Spinal cord (tissue), 10 donors: ENCODE results near the gene PADI6. TPM values are rescaled to one million over a fixed set of nuclear protein-coding genes. Genes with fewer than 3 reads are reported as not detected.

Experiments used
- DNase-seq, 6 donors: peaks; one replicate each; pipeline versions ENCODE4 v3.0.0 to v3.0.0-alpha.2; 2013 to 2015; ENCODE audit warnings: low spot score in 6 of 6, low read depth in 4 of 6
- H3K27ac ChIP-seq: one replicate; pipeline ENCODE4 v1.5.1; 2013; ENCODE audit warnings: low read depth, low read length, control low read depth
- H3K27me3 ChIP-seq: one replicate; pipeline ENCODE4 v1.6.1; 2013; ENCODE audit warnings: low read length; ENCODE audit not compliant: control insufficient read depth, insufficient read depth
- H3K36me3 ChIP-seq: one replicate; pipeline ENCODE4 v1.6.1; 2013; ENCODE audit warnings: low read length; ENCODE audit not compliant: control insufficient read depth, insufficient read depth
- H3K4me1 ChIP-seq: one replicate; pipeline ENCODE4 v1.6.1; 2013; ENCODE audit warnings: low read length; ENCODE audit not compliant: control insufficient read depth, insufficient read depth
- H3K4me3 ChIP-seq: one replicate; pipeline ENCODE4 v1.5.1; 2013; ENCODE audit warnings: low read depth, low read length, control low read depth
- H3K9me3 ChIP-seq: one replicate; pipeline ENCODE4 v1.6.1; 2013; ENCODE audit warnings: low read length; ENCODE audit not compliant: control insufficient read depth, insufficient read depth
- WGBS: methylation state at CpG from one replicate; pipeline ENCODE4 v1.1.5; 2013; ENCODE audit warnings: missing lambda C conversion rate; ENCODE audit not compliant: insufficient coverage; 5-methylcytosine and 5-hydroxymethylcytosine counted together
- polyA plus RNA-seq, 2 donors: library from polyadenylated mRNA; unstranded; fragments of 120-200 nt; gene quantifications; one replicate each; pipeline ENCODE4 v1.2.1, GENCODE V29; 2013; ENCODE audit not compliant: insufficient read length in 2 of 2
- total RNA-seq, 2 donors: library from RNA; depleted of rRNA in 1 of 2; stranded (reverse); fragments of 120-200 nt in 1 of 2; fragments of >200 nt in 1 of 2; gene quantifications; one replicate each; pipeline versions ENCODE4 v1.2.3 to v1.2.4, GENCODE V29; 2013 to 2014
- donor health status: healthy.

PADI6 gene
- total and polyA plus RNA-seq, 4 donors: not detected

- no peak overlapping the region for H3K27ac ChIP-seq
- H3K4me3 ChIP-seq: no peak overlapping the region
- H3K36me3 ChIP-seq: no peaks in the 10 kb centered on the region
- no peaks in the 10 kb centered on the region for H3K4me1 ChIP-seq
- no peaks in the 10 kb centered on the region for H3K9me3 ChIP-seq
- WGBS: 69% methylated on average over 6 of the region's 6 CpGs
- DNase-seq: no peak
- H3K27me3 ChIP-seq: peaks cover 2% of the 10 kb centered on the region
Measured at GRCh38 chr1:17355898-17356297, 16.1 kb upstream of the PADI6 start.

DNA sequence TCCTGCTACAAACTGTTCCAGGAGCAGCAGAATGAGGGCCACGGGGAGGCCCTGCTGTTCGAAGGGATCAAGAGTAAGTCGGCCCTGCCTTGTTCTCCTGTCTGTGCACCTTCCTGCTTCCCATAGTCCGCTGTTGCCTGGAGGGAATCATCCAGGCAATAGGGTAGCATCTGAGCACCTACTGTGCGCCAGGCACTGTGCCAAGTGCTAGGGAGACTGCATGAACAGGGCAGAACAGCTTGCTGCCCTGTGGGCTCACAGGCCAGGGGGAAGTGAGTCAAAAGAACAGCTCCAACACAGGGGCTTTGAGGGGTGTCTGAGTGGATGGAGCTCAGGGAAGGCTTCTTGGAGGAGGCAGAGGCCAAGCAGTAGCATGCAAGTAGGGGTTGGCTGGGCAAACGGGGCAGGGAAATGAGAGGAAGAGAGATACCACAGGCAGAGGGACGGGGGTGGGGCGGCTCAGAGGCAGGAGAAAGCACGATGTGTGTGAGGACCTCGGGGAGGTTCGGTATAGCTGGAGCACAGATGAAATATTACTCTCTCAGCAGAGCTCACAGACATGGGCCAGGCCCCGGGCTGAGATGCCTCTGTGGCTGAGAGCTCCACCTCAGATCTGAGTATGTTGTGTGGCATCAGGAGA, 15.5 kb upstream of the PADI6 start:
- Histone ChIP-seq H3K9me3 (no peaks in the 10 kb centered on the region), H3K36me3 (no peaks in the 10 kb centered on the region), H3K4me3 (no peak overlapping the region), H3K4me1 (no peaks in the 10 kb centered on the region), H3K27ac (no peak overlapping the region), H3K27me3 (peaks cover 2% of the 10 kb centered on the region)
- no peak for DNase-seq
- WGBS: 70% methylated on average over 9 of the region's 12 CpGs

GRCh38 chr1:17358557-17358956, 13.4 kb upstream of the PADI6 start:
- Histone ChIP-seq H3K36me3 (no peaks in the 10 kb centered on the region), H3K27ac (no peak overlapping the region), H3K4me1 (no peaks in the 10 kb centered on the region), H3K4me3 (no peak overlapping the region), H3K9me3 (no peaks in the 10 kb centered on the region), H3K27me3 (peaks cover 2% of the 10 kb centered on the region)
- 86% methylated on average over 1 of the region's 4 CpGs for WGBS
- DNase-seq: no peak

- H3K4me1 ChIP-seq: no peaks in the 10 kb centered on the region
- no peaks in the 10 kb centered on the region for H3K9me3 ChIP-seq
- H3K27me3 ChIP-seq: peaks cover 2% of the 10 kb centered on the region
- no peak overlapping the region for H3K4me3 ChIP-seq
- H3K27ac ChIP-seq: no peak overlapping the region
- WGBS: 46% methylated on average over 6 of the region's 11 CpGs
- H3K36me3 ChIP-seq: no peaks in the 10 kb centered on the region
- no peak for DNase-seq
Measured at GRCh38 chr1:17359031-17359430, 13.0 kb upstream of the PADI6 start.

- no peak for DNase-seq
- Histone ChIP-seq H3K9me3 (no peaks in the 10 kb centered on the region), H3K36me3 (no peaks in the 10 kb centered on the region), H3K4me1 (no peaks in the 10 kb centered on the region), H3K27me3 (peaks cover 2% of the 10 kb centered on the region), H3K4me3 (no peak overlapping the region), H3K27ac (no peak overlapping the region)
- 89% methylated on average over 9 of the region's 9 CpGs for WGBS
Measured at GRCh38 chr1:17359808-17360207, 12.2 kb upstream of the PADI6 start.

DNA sequence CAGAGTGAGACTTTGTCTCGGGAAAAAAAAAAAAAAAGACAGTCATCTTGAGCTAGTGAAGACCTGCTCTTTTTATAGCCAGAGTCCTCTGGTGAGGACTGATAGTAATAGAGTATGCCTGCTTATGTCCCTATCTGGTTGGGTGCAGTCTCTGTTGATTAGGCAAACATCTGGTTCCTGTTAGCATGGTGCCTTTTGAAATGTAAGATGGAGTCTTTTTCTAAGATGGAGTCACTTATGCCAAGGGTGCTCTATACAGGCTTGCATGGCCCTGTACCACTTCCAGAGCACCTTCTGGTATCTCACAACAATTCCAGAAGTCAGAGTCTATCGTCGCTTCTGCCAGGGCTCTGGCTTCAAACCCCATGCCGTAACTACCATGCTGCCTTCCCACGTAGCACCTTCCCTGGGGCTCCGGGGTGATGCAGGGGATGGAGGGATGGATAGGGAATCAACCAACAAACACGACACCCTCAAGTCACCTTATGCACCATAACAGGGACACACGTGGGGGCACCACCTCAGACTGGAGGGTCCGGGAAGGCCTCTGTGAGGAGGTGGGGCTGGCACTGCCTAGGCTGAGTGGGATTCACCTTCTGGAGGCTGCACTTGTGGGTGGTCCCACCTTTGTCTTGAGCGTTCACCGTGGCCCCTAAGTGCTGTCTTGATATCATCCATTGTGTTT, 11.6 kb upstream of the PADI6 start:
- no peaks in the 10 kb centered on the region for H3K4me1 ChIP-seq
- no peak overlapping the region for H3K27ac ChIP-seq
- no peak for DNase-seq
- WGBS: 82% methylated on average over 4 of the region's 11 CpGs
- peaks cover 2% of the 10 kb centered on the region for H3K27me3 ChIP-seq
- no peaks in the 10 kb centered on the region for H3K9me3 ChIP-seq
- H3K4me3 ChIP-seq: no peak overlapping the region
- no peaks in the 10 kb centered on the region for H3K36me3 ChIP-seq

DNA sequence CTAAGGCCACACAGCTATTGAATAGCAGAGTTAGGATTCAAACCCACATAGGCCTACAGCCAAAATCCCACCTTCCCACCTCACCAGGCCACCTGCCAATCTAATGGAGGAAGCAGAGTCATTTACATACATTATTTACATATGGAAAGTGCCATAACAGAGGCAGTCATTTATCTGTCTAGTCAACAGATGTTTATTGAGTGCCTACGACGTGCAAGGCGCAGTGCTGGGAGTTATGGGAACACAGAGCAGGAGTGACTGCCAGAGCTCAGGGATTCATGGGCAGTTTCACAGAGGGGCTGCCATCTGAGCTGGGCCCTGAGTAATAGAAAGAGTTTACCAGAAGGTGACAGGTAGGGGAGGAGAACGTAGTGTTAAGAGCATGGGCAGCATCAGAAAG, 10.3 kb upstream of the PADI6 start:
- peak in 1 of 6 donors; percentile 51 for DNase-seq
- no peak overlapping the region for H3K27ac ChIP-seq
- H3K9me3 ChIP-seq: no peaks in the 10 kb centered on the region
- H3K4me3 ChIP-seq: no peak overlapping the region
- H3K4me1 ChIP-seq: no peaks in the 10 kb centered on the region
- 72% methylated on average over 4 of the region's 4 CpGs for WGBS
- H3K36me3 ChIP-seq: no peaks in the 10 kb centered on the region
- no peaks in the 10 kb centered on the region for H3K27me3 ChIP-seq

DNA sequence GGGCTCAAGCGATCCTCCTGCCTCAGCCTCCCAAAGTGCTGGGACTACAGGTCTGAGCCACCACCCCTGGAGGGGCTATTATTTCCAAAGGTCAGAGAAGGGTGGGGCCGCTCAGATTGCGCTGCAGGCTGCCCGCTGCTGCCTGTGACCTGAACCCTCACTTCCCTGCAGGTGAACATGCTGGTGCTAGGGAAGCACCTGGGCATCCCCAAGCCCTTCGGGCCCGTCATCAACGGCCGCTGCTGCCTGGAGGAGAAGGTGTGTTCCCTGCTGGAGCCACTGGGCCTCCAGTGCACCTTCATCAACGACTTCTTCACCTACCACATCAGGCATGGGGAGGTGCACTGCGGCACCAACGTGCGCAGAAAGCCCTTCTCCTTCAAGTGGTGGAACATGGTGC, 8.6 kb upstream of the PADI6 start:
- WGBS: 88% methylated on average over 7 of the region's 12 CpGs

DNA sequence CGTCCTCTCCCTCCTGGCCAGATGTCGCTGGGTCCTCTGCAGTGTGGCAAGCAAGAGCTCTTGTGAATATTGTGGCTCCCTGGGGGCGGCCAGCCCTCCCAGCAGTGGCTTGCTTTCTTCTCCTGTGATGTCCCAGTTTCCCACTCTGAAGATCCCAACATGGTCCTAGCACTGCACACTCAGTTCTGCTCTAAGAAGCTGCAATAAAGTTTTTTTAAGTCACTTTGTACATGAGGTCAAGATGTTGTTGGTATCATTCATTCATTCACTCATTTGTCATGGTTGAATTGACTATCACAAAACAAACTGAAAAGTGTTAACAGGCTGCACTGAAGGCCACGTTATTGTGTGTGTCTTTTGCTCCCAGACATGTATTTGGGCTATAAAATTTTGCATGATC, 8.2 kb upstream of the PADI6 start:
- no peaks in the 10 kb centered on the region for H3K36me3 ChIP-seq
- no peaks in the 10 kb centered on the region for H3K4me1 ChIP-seq
- no peak overlapping the region for H3K4me3 ChIP-seq
- WGBS: 87% methylated on average over 3 of the region's 4 CpGs
- H3K27ac ChIP-seq: no peak overlapping the region
- no peak for DNase-seq
- H3K27me3 ChIP-seq: no peaks in the 10 kb centered on the region
- no peaks in the 10 kb centered on the region for H3K9me3 ChIP-seq

More for the DNA sequence above, 8.6 kb upstream of the PADI6 start:
- Histone ChIP-seq H3K36me3 (no peaks in the 10 kb centered on the region), H3K4me1 (no peaks in the 10 kb centered on the region), H3K27me3 (no peaks in the 10 kb centered on the region), H3K9me3 (no peaks in the 10 kb centered on the region), H3K4me3 (no peak overlapping the region), H3K27ac (no peak overlapping the region)
- DNase-seq: no peak

DNA sequence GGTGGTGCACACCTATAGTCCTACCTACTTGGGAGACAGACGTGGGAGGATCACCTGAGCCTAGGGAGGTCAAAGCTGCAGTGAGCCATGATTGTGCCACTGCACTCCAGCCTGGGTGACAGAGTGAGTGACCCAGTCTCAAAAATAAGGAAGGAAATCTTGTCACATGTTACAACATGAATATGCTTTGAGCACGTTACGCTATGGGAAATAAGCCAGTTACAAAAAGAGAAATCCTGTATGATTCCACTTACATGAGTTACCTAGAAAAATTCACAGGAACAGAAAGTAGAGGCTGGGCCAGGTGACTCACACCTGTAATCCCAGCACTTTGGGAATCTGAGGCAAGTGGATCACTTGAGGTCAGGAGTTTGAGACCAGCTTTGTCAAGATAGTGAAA, 6.7 kb upstream of the PADI6 start:
- no peak overlapping the region for H3K4me3 ChIP-seq
- WGBS: no CpG with 5 or more reads among the region's 3 CpGs
- no peaks in the 10 kb centered on the region for H3K27me3 ChIP-seq
- no peaks in the 10 kb centered on the region for H3K9me3 ChIP-seq
- no peak overlapping the region for H3K27ac ChIP-seq
- H3K4me1 ChIP-seq: no peaks in the 10 kb centered on the region
- H3K36me3 ChIP-seq: no peaks in the 10 kb centered on the region
- DNase-seq: no peak
